ENCODE measurements around the gene SRMS. TPM values are rescaled to one million over a fixed set of nuclear protein-coding genes. Genes with fewer than 3 reads are reported as not detected.

SRMS gene
- total and polyA plus RNA-seq, 2 of the 13 experiments (the other 11 are each of a cell fraction or from before 2014, with no cell fraction given) = not detected

DNA sequence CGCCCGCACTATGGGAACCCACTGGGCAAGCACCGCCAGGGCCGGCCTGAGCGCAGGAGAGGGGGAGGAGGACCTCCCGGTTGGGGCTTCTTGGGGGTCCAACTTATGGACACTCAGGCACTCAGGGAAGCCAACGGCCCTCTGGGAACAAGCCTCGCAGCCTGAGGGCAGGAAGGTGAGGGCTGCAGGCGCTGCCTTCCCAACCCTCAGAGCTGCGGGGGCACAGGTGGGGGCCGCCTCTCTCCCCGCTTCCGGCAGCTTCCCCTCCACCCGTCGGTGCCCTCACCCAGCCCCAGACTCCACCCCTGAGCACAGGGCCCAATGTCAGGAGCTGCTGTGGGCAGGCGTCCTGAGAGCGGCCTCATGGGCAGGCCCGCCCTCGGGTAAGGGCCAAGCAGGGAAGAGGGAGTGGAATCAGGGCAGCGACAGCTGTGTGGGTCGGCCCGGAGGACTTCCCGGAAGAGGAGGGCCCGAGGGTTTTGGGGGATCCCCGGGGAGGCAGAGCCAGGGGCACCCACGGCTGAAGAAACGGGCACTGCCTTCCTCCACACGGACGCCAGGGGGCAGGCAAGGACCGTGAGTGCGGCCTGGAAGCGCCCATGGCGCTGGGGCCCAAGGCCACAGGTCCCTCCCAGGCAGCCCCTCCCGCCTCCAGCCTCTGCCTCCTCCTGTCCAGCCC lies 9.9 kb downstream of the SRMS start (continued):
- TF ChIP-seq, protein P1, sequence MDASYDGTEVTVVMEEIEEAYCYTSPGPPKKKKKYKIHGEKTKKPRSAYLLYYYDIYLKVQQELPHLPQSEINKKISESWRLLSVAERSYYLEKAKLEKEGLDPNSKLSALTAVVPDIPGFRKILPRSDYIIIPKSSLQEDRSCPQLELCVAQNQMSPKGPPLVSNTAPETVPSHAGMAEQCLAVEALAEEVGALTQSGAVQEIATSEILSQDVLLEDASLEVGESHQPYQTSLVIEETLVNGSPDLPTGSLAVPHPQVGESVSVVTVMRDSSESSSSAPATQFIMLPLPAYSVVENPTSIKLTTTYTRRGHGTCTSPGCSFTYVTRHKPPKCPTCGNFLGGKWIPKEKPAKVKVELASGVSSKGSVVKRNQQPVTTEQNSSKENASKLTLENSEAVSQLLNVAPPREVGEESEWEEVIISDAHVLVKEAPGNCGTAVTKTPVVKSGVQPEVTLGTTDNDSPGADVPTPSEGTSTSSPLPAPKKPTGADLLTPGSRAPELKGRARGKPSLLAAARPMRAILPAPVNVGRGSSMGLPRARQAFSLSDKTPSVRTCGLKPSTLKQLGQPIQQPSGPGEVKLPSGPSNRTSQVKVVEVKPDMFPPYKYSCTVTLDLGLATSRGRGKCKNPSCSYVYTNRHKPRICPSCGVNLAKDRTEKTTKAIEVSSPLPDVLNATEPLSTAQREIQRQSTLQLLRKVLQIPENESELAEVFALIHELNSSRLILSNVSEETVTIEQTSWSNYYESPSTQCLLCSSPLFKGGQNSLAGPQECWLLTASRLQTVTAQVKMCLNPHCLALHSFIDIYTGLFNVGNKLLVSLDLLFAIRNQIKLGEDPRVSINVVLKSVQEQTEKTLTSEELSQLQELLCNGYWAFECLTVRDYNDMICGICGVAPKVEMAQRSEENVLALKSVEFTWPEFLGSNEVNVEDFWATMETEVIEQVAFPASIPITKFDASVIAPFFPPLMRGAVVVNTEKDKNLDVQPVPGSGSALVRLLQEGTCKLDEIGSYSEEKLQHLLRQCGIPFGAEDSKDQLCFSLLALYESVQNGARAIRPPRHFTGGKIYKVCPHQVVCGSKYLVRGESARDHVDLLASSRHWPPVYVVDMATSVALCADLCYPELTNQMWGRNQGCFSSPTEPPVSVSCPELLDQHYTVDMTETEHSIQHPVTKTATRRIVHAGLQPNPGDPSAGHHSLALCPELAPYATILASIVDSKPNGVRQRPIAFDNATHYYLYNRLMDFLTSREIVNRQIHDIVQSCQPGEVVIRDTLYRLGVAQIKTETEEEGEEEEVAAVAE (CRISPR knock-in tag; IDR thresholded peaks at IDR 0.05; ENCODE audit: borderline replicate concordance) = peak; percentile 83
- TF ChIP-seq MIER3 (CRISPR knock-in tag; IDR thresholded peaks at IDR 0.05; ENCODE audit: borderline replicate concordance) (peak; percentile 84; the same call in 1 of the 2 replicates), NR3C1 (CRISPR knock-in tag; IDR thresholded peaks at IDR 0.05) (0 out of 2 replicates have a peak, but pooled peaks have one; percentile 71), KMT2A (CRISPR knock-in tag; IDR thresholded peaks at IDR 0.05) (peak; percentile 62), ZNF468 (CRISPR knock-in tag; IDR thresholded peaks at IDR 0.05) (no peak), BORCS8-MEF2B (CRISPR knock-in tag; IDR thresholded peaks at IDR 0.05) (peak; percentile 84), KDM3A (CRISPR knock-in tag; IDR thresholded peaks at IDR 0.05; ENCODE audit: low read depth) (peak; percentile 99), ZNF224 (CRISPR knock-in tag; IDR thresholded peaks at IDR 0.05) (no peak), ZNF879 (CRISPR knock-in tag; IDR thresholded peaks at IDR 0.05) (no peak), TOE1 (CRISPR knock-in tag; IDR thresholded peaks at IDR 0.05) (peak; percentile 66; the same call in 1 of the 2 replicates), KDM4B (CRISPR knock-in tag; IDR thresholded peaks at IDR 0.05) (peak; percentile 91), CHD4 (IDR thresholded peaks at IDR 0.05; ENCODE audit: borderline replicate concordance, low read length) (no peak), RXRB (CRISPR knock-in tag; IDR thresholded peaks at IDR 0.05; ENCODE audit: borderline replicate concordance) (peak; percentile 71; the same call in 1 of the 2 replicates)
- TF ChIP-seq, protein P2, sequence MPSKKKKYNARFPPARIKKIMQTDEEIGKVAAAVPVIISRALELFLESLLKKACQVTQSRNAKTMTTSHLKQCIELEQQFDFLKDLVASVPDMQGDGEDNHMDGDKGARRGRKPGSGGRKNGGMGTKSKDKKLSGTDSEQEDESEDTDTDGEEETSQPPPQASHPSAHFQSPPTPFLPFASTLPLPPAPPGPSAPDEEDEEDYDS (CRISPR knock-in tag; IDR thresholded peaks at IDR 0.05) = peak; percentile 50; the same call in 1 of the 2 replicates
- TF ChIP-seq, protein P3, sequence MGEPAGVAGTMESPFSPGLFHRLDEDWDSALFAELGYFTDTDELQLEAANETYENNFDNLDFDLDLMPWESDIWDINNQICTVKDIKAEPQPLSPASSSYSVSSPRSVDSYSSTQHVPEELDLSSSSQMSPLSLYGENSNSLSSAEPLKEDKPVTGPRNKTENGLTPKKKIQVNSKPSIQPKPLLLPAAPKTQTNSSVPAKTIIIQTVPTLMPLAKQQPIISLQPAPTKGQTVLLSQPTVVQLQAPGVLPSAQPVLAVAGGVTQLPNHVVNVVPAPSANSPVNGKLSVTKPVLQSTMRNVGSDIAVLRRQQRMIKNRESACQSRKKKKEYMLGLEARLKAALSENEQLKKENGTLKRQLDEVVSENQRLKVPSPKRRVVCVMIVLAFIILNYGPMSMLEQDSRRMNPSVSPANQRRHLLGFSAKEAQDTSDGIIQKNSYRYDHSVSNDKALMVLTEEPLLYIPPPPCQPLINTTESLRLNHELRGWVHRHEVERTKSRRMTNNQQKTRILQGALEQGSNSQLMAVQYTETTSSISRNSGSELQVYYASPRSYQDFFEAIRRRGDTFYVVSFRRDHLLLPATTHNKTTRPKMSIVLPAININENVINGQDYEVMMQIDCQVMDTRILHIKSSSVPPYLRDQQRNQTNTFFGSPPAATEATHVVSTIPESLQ (CRISPR knock-in tag; conservative IDR thresholded peaks at IDR 0.05) = peak; percentile 96; the same call in 1 of the 2 replicates
- TF ChIP-seq, protein P4, sequence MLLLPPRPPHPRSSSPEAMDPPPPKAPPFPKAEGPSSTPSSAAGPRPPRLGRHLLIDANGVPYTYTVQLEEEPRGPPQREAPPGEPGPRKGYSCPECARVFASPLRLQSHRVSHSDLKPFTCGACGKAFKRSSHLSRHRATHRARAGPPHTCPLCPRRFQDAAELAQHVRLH (CRISPR knock-in tag; IDR thresholded peaks at IDR 0.05; ENCODE audit: borderline replicate concordance, low read depth) = peak; percentile 99
- TF ChIP-seq, protein P5, sequence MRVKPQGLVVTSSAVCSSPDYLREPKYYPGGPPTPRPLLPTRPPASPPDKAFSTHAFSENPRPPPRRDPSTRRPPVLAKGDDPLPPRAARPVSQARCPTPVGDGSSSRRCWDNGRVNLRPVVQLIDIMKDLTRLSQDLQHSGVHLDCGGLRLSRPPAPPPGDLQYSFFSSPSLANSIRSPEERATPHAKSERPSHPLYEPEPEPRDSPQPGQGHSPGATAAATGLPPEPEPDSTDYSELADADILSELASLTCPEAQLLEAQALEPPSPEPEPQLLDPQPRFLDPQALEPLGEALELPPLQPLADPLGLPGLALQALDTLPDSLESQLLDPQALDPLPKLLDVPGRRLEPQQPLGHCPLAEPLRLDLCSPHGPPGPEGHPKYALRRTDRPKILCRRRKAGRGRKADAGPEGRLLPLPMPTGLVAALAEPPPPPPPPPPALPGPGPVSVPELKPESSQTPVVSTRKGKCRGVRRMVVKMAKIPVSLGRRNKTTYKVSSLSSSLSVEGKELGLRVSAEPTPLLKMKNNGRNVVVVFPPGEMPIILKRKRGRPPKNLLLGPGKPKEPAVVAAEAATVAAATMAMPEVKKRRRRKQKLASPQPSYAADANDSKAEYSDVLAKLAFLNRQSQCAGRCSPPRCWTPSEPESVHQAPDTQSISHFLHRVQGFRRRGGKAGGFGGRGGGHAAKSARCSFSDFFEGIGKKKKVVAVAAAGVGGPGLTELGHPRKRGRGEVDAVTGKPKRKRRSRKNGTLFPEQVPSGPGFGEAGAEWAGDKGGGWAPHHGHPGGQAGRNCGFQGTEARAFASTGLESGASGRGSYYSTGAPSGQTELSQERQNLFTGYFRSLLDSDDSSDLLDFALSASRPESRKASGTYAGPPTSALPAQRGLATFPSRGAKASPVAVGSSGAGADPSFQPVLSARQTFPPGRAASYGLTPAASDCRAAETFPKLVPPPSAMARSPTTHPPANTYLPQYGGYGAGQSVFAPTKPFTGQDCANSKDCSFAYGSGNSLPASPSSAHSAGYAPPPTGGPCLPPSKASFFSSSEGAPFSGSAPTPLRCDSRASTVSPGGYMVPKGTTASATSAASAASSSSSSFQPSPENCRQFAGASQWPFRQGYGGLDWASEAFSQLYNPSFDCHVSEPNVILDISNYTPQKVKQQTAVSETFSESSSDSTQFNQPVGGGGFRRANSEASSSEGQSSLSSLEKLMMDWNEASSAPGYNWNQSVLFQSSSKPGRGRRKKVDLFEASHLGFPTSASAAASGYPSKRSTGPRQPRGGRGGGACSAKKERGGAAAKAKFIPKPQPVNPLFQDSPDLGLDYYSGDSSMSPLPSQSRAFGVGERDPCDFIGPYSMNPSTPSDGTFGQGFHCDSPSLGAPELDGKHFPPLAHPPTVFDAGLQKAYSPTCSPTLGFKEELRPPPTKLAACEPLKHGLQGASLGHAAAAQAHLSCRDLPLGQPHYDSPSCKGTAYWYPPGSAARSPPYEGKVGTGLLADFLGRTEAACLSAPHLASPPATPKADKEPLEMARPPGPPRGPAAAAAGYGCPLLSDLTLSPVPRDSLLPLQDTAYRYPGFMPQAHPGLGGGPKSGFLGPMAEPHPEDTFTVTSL (CRISPR knock-in tag; IDR thresholded peaks at IDR 0.05; ENCODE audit: borderline replicate concordance) = no peak
